H1 (cell line): Measurements from ENCODE around the gene CRK. TPM values are rescaled to one million over a fixed set of nuclear protein-coding genes. Genes with fewer than 3 reads are reported as not detected.
"Not testable (repeated sequence)": the region's sequence is repeated elsewhere in the genome, so short reads cannot be mapped to it uniquely, and the experiment has no call there.

Experiments used
- CTCF ChIA-PET: fragments of 300-600 bp; sonication (Branson Sonifier 250); formaldehyde crosslinking; loops from one replicate; lab custom pipeline; 2021; ENCODE audit not compliant: partially characterized antibody; lab: Charles Lee
- POLR2A ChIA-PET: fragments of 300-600 bp; sonication (Branson Sonifier 250); formaldehyde crosslinking; loops from one replicate; lab custom pipeline; 2021; ENCODE audit warnings: inconsistent platforms; ENCODE audit not compliant: partially characterized antibody; lab: Charles Lee
- DNase-seq, 2 experiments: peaks; one replicate each; pipeline versions ENCODE4 v3.0.0 to v3.0.0-alpha.2; 2010 to 2022; ENCODE audit warnings: low spot score in 2 of 2, low read depth in 1 of 2, mixed read lengths in 1 of 2
- FAIRE-seq: peaks from 2 replicates; lab custom pipeline; 2011; peaks lifted over from hg19 to GRCh38; lab: Jason Lieb, UNC
- H2AFZ ChIP-seq: 2 replicates; pipeline ENCODE4 v1.8.1; 2012; ENCODE audit warnings: low read length, inconsistent platforms
- H2AK5ac ChIP-seq: 2 replicates; pipeline ENCODE4 v1.6.1; 2013; ENCODE audit warnings: low read depth, low read length
- H2BK120ac ChIP-seq: replicated peaks from 2 replicates; pipeline ENCODE3; 2013; ENCODE audit warnings: low read depth, low read length, inconsistent platforms
- H2BK12ac ChIP-seq: 2 replicates; pipeline ENCODE4 v1.6.1; 2013; ENCODE audit warnings: low read depth, low read length
- H2BK15ac ChIP-seq: 2 replicates; pipeline ENCODE4 v1.6.1; 2013; ENCODE audit warnings: low read length
- H2BK20ac ChIP-seq: 2 replicates; pipeline ENCODE4 v1.6.1; 2013; ENCODE audit warnings: low read length
- H2BK5ac ChIP-seq: 2 replicates; pipeline ENCODE4 v1.6.1; 2013; ENCODE audit warnings: low read depth, low read length
- H3K14ac ChIP-seq: 2 replicates; pipeline ENCODE4 v1.6.1; 2013; ENCODE audit warnings: inconsistent platforms; ENCODE audit not compliant: insufficient read length
- H3K18ac ChIP-seq: 2 replicates; pipeline ENCODE4 v1.6.1; 2013; ENCODE audit warnings: low read length; ENCODE audit errors: extremely low read depth
- H3K23ac ChIP-seq: 2 replicates; pipeline ENCODE4 v1.6.1; 2013; ENCODE audit warnings: inconsistent platforms; ENCODE audit not compliant: insufficient read length
- H3K23me2 ChIP-seq: 2 replicates; pipeline ENCODE4 v1.6.1; 2013; ENCODE audit warnings: low read depth, low read length
- H3K27ac ChIP-seq: 2 replicates; pipeline ENCODE4 v1.6.1; 2011; ENCODE audit warnings: low read depth, low read length, inconsistent platforms
- H3K27me3 ChIP-seq, 4 experiments: replicated peaks in 1 of 4; 1 replicate in 1 of 4; 2 replicates in 3 of 4; pipeline versions ENCODE4 v1.6.1 to v1.8.1; 2011 to 2013; ENCODE audit warnings: low read length in 3 of 4, mild to moderate bottlenecking in 3 of 4, inconsistent platforms in 2 of 4, mixed read lengths in 2 of 4, moderate library complexity in 1 of 4; ENCODE audit not compliant: control insufficient read depth in 3 of 4, insufficient read depth in 3 of 4; ENCODE audit errors: extremely low read depth in 1 of 4
- H3K36me3 ChIP-seq, 4 experiments: 2 replicates each; pipeline versions ENCODE4 v1.6.1 to v1.8.1; 2011 to 2013; ENCODE audit warnings: mild to moderate bottlenecking in 4 of 4, low read length in 3 of 4, moderate library complexity in 2 of 4, control low read depth in 1 of 4, inconsistent platforms in 1 of 4; ENCODE audit not compliant: insufficient read depth in 4 of 4, control insufficient read depth in 2 of 4
- H3K4ac ChIP-seq: replicated peaks from 2 replicates; pipeline ENCODE3; 2013; ENCODE audit warnings: low read length, low read depth, mixed read lengths, inconsistent platforms; ENCODE audit not compliant: insufficient read length
- H3K4me1 ChIP-seq, 4 experiments: replicated peaks in 1 of 4; 1 replicate in 1 of 4; 2 replicates in 3 of 4; pipeline versions ENCODE4 v1.6.1 to v1.8.1; 2011 to 2013; ENCODE audit warnings: low read length in 3 of 4, inconsistent platforms in 2 of 4, mixed read lengths in 1 of 4; ENCODE audit not compliant: insufficient read depth in 4 of 4, control insufficient read depth in 3 of 4
- H3K4me2 ChIP-seq, 2 experiments: 2 replicates each; pipeline versions ENCODE4 v1.6.1 to v1.8.1; 2011 to 2013; ENCODE audit warnings: low read depth in 2 of 2, low read length in 2 of 2, control low read depth in 1 of 2, inconsistent platforms in 1 of 2, mild to moderate bottlenecking in 1 of 2; ENCODE audit not compliant: insufficient read depth in 1 of 2
- H3K4me3 ChIP-seq, 4 experiments: fragments of 200-600, 300-600 bp in 1 of 4; sonication (generic), shearing (Covaris generic), sonication (Bioruptor Twin) in 1 of 4; 2 replicates each; pipeline versions ENCODE4 v1.5.1 to v1.8.1; 2011 to 2016; ENCODE audit warnings: low read length in 4 of 4, low read depth in 3 of 4, control low read depth in 2 of 4, inconsistent platforms in 2 of 4, mild to moderate bottlenecking in 2 of 4, mixed read lengths in 1 of 4, moderate library complexity in 1 of 4; ENCODE audit not compliant: insufficient read depth in 2 of 4; ENCODE audit errors: extremely low read depth in 1 of 4
- H3K56ac ChIP-seq: replicated peaks from 2 replicates; pipeline ENCODE3; 2013; ENCODE audit warnings: low read depth, mild to moderate bottlenecking, mixed read lengths, low read length, inconsistent platforms; ENCODE audit not compliant: insufficient read length
- H3K79me1 ChIP-seq: 2 replicates; pipeline ENCODE4 v1.6.1; 2013; ENCODE audit warnings: low read depth, low read length, control low read depth
- H3K79me2 ChIP-seq, 2 experiments: 2 replicates each; pipeline versions ENCODE4 v1.6.1 to v1.8.1; 2012 to 2013; ENCODE audit warnings: low read length in 2 of 2, mild to moderate bottlenecking in 2 of 2, inconsistent platforms in 1 of 2; ENCODE audit not compliant: insufficient read depth in 2 of 2, control insufficient read depth in 1 of 2
- H3K9ac ChIP-seq, 4 experiments: replicated peaks in 1 of 4; 1 replicate in 1 of 4; 2 replicates in 3 of 4; pipeline versions ENCODE4 v1.6.1 to v1.8.1; 2011 to 2013; ENCODE audit warnings: low read depth in 3 of 4, low read length in 3 of 4, control low read depth in 2 of 4, mild to moderate bottlenecking in 2 of 4, moderate library complexity in 2 of 4, inconsistent platforms in 1 of 4; ENCODE audit errors: extremely low read depth in 1 of 4
- H3K9me3 ChIP-seq, 2 experiments: 2 replicates each; pipeline versions ENCODE4 v1.6.1 to v1.8.1; 2012 to 2013; ENCODE audit warnings: mild to moderate bottlenecking in 2 of 2, moderate library complexity in 2 of 2, control low read depth in 1 of 2, inconsistent platforms in 1 of 2, low read depth in 1 of 2, low read length in 1 of 2, mixed read lengths in 1 of 2; ENCODE audit not compliant: insufficient read depth in 2 of 2
- H4K20me1 ChIP-seq, 2 experiments: replicated peaks in 1 of 2; 2 replicates each; pipeline versions ENCODE3 to v1.8.1; 2011 to 2013; ENCODE audit warnings: inconsistent platforms in 2 of 2, low read length in 2 of 2, mild to moderate bottlenecking in 1 of 2; ENCODE audit not compliant: insufficient read depth in 2 of 2, control insufficient read depth in 1 of 2
- H4K5ac ChIP-seq: 2 replicates; pipeline ENCODE4 v1.6.1; 2013; ENCODE audit warnings: low read length, low read depth, mixed read lengths, inconsistent platforms; ENCODE audit not compliant: insufficient read length
- H4K8ac ChIP-seq: 2 replicates; pipeline ENCODE4 v1.8.0; 2013; ENCODE audit warnings: mild to moderate bottlenecking, moderate library complexity, low read length, inconsistent platforms; ENCODE audit not compliant: insufficient read depth; ENCODE audit errors: extremely low read depth
- H4K91ac ChIP-seq: replicated peaks from 2 replicates; pipeline ENCODE3; 2013; ENCODE audit warnings: low read length, mixed read lengths, inconsistent platforms; ENCODE audit not compliant: insufficient read length
- WGBS, 2 experiments: shearing (Covaris generic) in 1 of 2; methylation state at CpG; one replicate each; pipeline versions ENCODE4 v1.1.6 to v1.1.7; 2013 to 2015; ENCODE audit warnings: low lambda C conversion rate in 2 of 2, mixed read lengths in 2 of 2, inconsistent platforms in 1 of 2, low coverage in 1 of 2, missing lambda C conversion rate in 1 of 2; ENCODE audit not compliant: insufficient replicate concordance in 2 of 2, insufficient coverage in 1 of 2, insufficient read length in 1 of 2; ENCODE audit errors: extremely low coverage in 1 of 2, missing lambda C conversion rate in 1 of 2; 5-methylcytosine and 5-hydroxymethylcytosine counted together
- polyA plus RNA-seq, 7 experiments: library from polyadenylated mRNA; depleted of rRNA in 3 of 7; stranded (reverse) in 5 of 7; unstranded in 2 of 7; fragments of >200 nt in 5 of 7; fragments of 200-250 nt in 2 of 7; gene quantifications; 1 replicate in 5 of 7; 2 replicates in 1 of 7; 4 replicates in 1 of 7; pipeline versions ENCODE4 v1.2.1 to v1.2.3, GENCODE V29; 2011 to 2013; ENCODE audit warnings: missing spikeins in 2 of 7, mixed read lengths in 2 of 7
- total RNA-seq: library from RNA; stranded (reverse); fragmentation: NEBNext Ultra II Directional; extraction: Animal tissue kit (Norgen Biotek cat#: 25700); gene quantifications from 2 replicates; pipeline ENCODE4 v1.2.1, GENCODE V29; 2021

CRK gene
- total and polyA plus RNA-seq, 2 of the 8 experiments (the other 6 are each of a cell fraction or from before 2014, with no cell fraction given) = 32.8 to 57.1 TPM

- peaks cover 42 to 48% of the 10 kb centered on the region in 2 experiments for H4K20me1 ChIP-seq
- POLR2A ChIA-PET = interaction anchor here (0.6 to 5.1 kb wide), 10 partner anchors 9 to 139 kb away, joined by 3 to 52 read pairs (median 3); partner anchors contain the start of gene YWHAE
- H2BK12ac ChIP-seq, H3K79me1 ChIP-seq, H3K4me3 ChIP-seq, H3K23ac ChIP-seq, H3K27ac ChIP-seq, H2AK5ac ChIP-seq, FAIRE-seq, H4K91ac ChIP-seq, H2BK15ac ChIP-seq, H4K5ac ChIP-seq, H3K9ac ChIP-seq, H3K23me2 ChIP-seq, H3K14ac ChIP-seq, H3K36me3 ChIP-seq, H2BK20ac ChIP-seq, H3K56ac ChIP-seq, H2AFZ ChIP-seq, H4K8ac ChIP-seq, H3K4me1 ChIP-seq, H2BK5ac ChIP-seq, H3K4me2 ChIP-seq, H3K27me3 ChIP-seq, H3K9me3 ChIP-seq, H2BK120ac ChIP-seq, H3K4ac ChIP-seq, DNase-seq, H3K18ac ChIP-seq: not testable (repeated sequence)
- 88% methylated on average over 8 of the region's 8 CpGs; no CpG with 5 or more reads in 1 of the 2 experiments for WGBS, 2 experiments
- CTCF ChIA-PET = interaction anchor here (3.0 to 3.2 kb wide), 2 partner anchors 21 to 24 kb away, joined by 10 to 18 read pairs; no protein-coding TSS in a partner anchor
- H3K79me2 ChIP-seq = peaks cover 89 to 99% of the 10 kb centered on the region in 2 experiments
These were observed 69.3 kb downstream of the CRK start for GRCh38 chr17:1386675-1387190.
